ENCODE results near the gene NALCN.

- no peak for TF ChIP-seq POLR2AphosphoS5 (IDR thresholded peaks at IDR 0.05)
- TF ChIP-seq POLR2A (IDR thresholded peaks at IDR 0.05): no peak
- TF ChIP-seq CTCF (IDR thresholded peaks at IDR 0.05): no peak
- TF ChIP-seq EP300 (IDR thresholded peaks at IDR 0.05): no peak
Observed at GRCh38 chr13:101111894-101112293, 304.4 kb downstream of the NALCN start.

Measured in suprapubic skin (tissue), 4 donors.